VCaP (cell line): ENCODE results near the gene WAC.

Experiments used
- H3K27ac ChIP-seq: fragments of 450-650 bp; 2 replicates; pipeline ENCODE4 v1.5.1; 2017
- CTCF ChIP-seq: fragments of 450-650 bp; conservative IDR thresholded peaks from 2 replicates; pipeline ENCODE4 v1.5.1; 2017; ENCODE audit warnings: mild to moderate bottlenecking, moderate library complexity

The WAC gene

DNA sequence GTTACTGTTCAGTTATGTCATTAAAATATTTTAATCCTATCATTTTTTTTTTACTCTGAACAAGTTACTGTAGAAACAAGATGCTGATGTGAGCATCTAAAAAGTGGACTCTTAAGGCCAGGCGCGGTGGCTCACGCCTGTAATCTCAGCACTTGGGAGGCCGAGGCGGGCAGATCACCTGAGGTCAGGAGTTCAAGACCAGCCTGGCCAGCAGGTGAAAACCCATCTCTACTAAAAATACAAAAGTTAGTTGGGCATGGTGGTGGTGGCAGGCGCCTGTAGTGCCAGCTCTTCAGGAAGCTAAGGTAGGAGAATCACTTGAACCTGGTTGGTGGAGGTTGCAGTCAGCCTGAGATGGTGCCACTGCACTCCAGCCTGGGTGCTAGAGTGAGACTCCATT lies 2.9 kb downstream of the WAC start:
- peak overlapping the region; percentile 99; the same call in 1 of the 2 replicates for H3K27ac ChIP-seq
- no peak for TF ChIP-seq CTCF

- TF ChIP-seq CTCF = no peak
Measured at GRCh38 chr10:28538595-28538994, 5.7 kb downstream of the WAC start.

GRCh38 chr10:28540145-28540544 lies 7.2 kb downstream of the WAC start:
- no peak for TF ChIP-seq CTCF
- no peak overlapping the region for H3K27ac ChIP-seq

More at GRCh38 chr10:28538595-28538994, 5.7 kb downstream of the WAC start:
- H3K27ac ChIP-seq = no peak overlapping the region

DNA sequence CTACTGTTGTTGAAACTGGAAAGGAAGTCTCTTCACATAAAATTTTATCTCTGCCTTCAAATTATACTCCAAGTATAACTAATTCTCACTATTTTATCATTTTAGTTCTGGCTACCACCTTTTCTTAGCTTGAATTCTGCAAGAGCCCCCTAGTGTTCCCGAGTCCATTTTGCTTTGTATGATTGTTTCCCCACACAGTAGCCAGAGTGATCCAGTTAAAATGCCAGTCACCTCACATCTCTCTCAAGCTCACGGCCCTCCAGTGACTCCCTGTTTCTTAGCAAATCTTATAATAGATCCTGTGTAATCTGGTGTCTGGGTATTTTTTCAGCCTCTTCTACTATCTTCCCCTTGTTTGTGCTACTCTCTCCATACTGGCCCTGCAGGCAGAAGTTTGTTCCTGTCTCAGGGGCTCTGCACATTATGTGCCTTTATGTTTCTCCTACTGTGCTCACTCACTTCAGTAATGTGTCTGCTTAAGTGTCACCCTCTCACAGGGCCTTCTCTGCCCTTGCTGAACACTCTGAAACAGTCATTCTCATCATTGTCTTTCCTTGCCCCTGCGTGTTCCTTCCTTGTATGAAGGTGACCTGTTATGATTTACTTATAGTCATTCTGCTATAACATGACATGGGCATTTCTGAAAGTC lies 8.9 kb downstream of the WAC start:
- no peak overlapping the region for H3K27ac ChIP-seq
- no peak for TF ChIP-seq CTCF

- no peak for TF ChIP-seq CTCF
- no peak overlapping the region for H3K27ac ChIP-seq
Measured at GRCh38 chr10:28542728-28543127, 9.8 kb downstream of the WAC start.

DNA sequence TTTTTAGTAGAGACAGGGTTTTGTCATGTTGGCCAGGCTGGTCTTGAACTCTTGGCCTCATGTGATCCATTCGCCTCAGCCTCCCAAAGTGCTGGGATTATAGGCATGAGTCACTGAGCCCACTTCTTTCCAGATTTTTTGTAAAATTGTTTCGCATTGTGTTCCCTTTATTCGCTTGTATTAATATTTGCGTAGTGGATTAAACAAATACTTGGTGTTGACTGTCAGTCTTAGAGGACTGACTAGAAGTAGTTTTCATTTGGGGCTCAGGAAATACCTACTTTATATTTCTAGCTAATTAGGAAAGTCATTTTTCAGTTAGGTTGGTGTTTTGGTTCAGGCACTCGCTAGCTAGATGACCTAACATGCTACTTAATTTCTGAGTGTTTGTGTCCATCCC lies 11.1 kb downstream of the WAC start:
- no peak for TF ChIP-seq CTCF
- H3K27ac ChIP-seq = peak overlapping the region; percentile 25; the same call in 1 of the 2 replicates

GRCh38 chr10:28545967-28546644 lies 13.2 kb downstream of the WAC start:
- TF ChIP-seq CTCF = no peak
- no peak overlapping the region for H3K27ac ChIP-seq
